A673 (cell line): ENCODE measurements around the gene CSF2RB. TPM values are rescaled to one million over a fixed set of nuclear protein-coding genes. Genes with fewer than 3 reads are reported as not detected.

Experiments used
- BruUV-seq: library from RNA; stranded (reverse); fragments of 400-500 nt; replicated peaks from 2 replicates; lab custom pipeline; 2021; lab: Mats Ljungman, UMichigan
- CTCF ChIA-PET: fragments of 300-600 bp; sonication (Branson Sonifier 250); formaldehyde crosslinking; loops from one replicate; lab custom pipeline; 2022; ENCODE audit warnings: antibody characterized with exemption; lab: Charles Lee
- POLR2A ChIA-PET: fragments of 300-600 bp; sonication (Branson Sonifier 250); formaldehyde crosslinking; loops from one replicate; lab custom pipeline; 2022; ENCODE audit warnings: antibody characterized with exemption; ENCODE audit not compliant: low non-redundant PET; lab: Charles Lee
- DNase-seq: peaks from one replicate; pipeline ENCODE4 v3.0.0-alpha.2; 2015; ENCODE audit warnings: low spot score
- H3K27ac ChIP-seq: fragments of 200-600 bp; sonication (generic); 2 replicates; pipeline ENCODE4 v1.5.1; 2016; ENCODE audit warnings: mixed run types, low read depth, mild to moderate bottlenecking, mixed read lengths, antibody characterized with exemption, low read length; ENCODE audit not compliant: poor library complexity, severe bottlenecking
- H3K27me3 ChIP-seq: fragments of 200-600 bp; sonication (generic); replicated peaks from 2 replicates; pipeline ENCODE4 v1.6.1; 2017; ENCODE audit warnings: mixed run types, low read depth, mild to moderate bottlenecking, mixed read lengths, antibody characterized with exemption, low read length; ENCODE audit not compliant: insufficient read depth, poor library complexity
- H3K36me3 ChIP-seq: fragments of 200-600 bp; sonication (generic); 2 replicates; pipeline ENCODE4 v1.6.1; 2016; ENCODE audit warnings: mixed run types, mild to moderate bottlenecking, mixed read lengths, antibody characterized with exemption, low read length; ENCODE audit not compliant: insufficient read depth, poor library complexity, severe bottlenecking
- H3K4me1 ChIP-seq: fragments of 200-600 bp; sonication (generic); 2 replicates; pipeline ENCODE4 v1.6.1; 2017; ENCODE audit warnings: mixed run types, mild to moderate bottlenecking, mixed read lengths, antibody characterized with exemption, low read length; ENCODE audit not compliant: insufficient read depth, poor library complexity, severe bottlenecking
- H3K4me3 ChIP-seq: fragments of 200-600 bp; sonication (generic); 2 replicates; pipeline ENCODE4 v1.5.1; 2016; ENCODE audit warnings: low read depth, mixed run types, mild to moderate bottlenecking, mixed read lengths, low read length; ENCODE audit not compliant: poor library complexity, severe bottlenecking
- H3K9me3 ChIP-seq: fragments of 200-600 bp; sonication (generic); 2 replicates; pipeline ENCODE4 v1.6.1; 2016; ENCODE audit warnings: mixed run types, low read depth, mild to moderate bottlenecking, mixed read lengths, antibody characterized with exemption, low read length; ENCODE audit not compliant: poor library complexity, severe bottlenecking
- EZH2 ChIP-seq: fragments of 200-600 bp; sonication (generic); IDR thresholded peaks from 2 replicates; pipeline ENCODE4 v1.6.1; 2017; ENCODE audit warnings: borderline replicate concordance, low read depth, mild to moderate bottlenecking, mixed read lengths, antibody characterized with exemption, low read length; ENCODE audit not compliant: poor library complexity, severe bottlenecking
- intact Hi-C: fragments of 100-400 bp; cut with micrococcal nuclease; formaldehyde crosslinking; loops from one replicate; pipeline ENCODE4 v1.10.0; 2022; ENCODE audit not compliant: unreplicated experiment
- total RNA-seq: library from RNA; stranded (reverse); gene quantifications from 2 replicates; pipeline ENCODE4 v1.2.3, GENCODE V29; 2021
- TF ChIP-seq, protein P1 (sequence below): fragments of 300-800, 200-600 bp; sonication (generic); conservative IDR thresholded peaks from 2 replicates; pipeline ENCODE4 v1.5.1; 2017; ENCODE audit warnings: low read depth, mild to moderate bottlenecking, antibody characterized with exemption, low read length, moderate library complexity, mixed read lengths

The CSF2RB gene
- total RNA-seq, 1 experiment from 2014 or later = not detected

DNA sequence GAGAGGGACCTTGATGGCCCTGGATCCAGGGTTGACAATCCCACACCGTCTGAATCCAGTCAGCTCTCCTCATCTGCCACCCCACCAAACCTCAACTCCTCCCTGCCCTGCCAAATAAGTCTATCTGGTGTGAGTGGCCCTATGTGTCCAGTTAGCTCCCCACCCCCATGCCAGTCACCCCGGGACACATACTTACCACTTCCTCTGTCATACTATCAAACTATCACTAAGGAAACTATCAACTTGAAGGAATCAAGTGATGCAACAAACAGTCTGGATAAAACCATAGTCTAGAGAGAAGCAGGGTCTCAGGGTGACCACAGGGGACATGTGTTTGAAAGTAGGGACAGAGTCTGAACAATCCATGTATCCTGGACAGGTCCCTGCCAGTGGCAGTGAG lies 13.2 kb upstream of the CSF2RB start:
- Histone ChIP-seq H3K4me3 (no peak overlapping the region), H3K9me3 (no peaks in the 10 kb centered on the region), H3K27ac (no peak overlapping the region), H3K36me3 (no peaks in the 10 kb centered on the region), H3K4me1 (no peaks in the 10 kb centered on the region), H3K27me3 (peaks cover 33% of the 10 kb centered on the region)
- no peak for DNase-seq
- TF ChIP-seq, protein P1, sequence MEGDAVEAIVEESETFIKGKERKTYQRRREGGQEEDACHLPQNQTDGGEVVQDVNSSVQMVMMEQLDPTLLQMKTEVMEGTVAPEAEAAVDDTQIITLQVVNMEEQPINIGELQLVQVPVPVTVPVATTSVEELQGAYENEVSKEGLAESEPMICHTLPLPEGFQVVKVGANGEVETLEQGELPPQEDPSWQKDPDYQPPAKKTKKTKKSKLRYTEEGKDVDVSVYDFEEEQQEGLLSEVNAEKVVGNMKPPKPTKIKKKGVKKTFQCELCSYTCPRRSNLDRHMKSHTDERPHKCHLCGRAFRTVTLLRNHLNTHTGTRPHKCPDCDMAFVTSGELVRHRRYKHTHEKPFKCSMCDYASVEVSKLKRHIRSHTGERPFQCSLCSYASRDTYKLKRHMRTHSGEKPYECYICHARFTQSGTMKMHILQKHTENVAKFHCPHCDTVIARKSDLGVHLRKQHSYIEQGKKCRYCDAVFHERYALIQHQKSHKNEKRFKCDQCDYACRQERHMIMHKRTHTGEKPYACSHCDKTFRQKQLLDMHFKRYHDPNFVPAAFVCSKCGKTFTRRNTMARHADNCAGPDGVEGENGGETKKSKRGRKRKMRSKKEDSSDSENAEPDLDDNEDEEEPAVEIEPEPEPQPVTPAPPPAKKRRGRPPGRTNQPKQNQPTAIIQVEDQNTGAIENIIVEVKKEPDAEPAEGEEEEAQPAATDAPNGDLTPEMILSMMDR = no peak
- TF ChIP-seq EZH2 = no peak
- CTCF ChIA-PET = no interaction called here
- no TSS peak for BruUV-seq
- intact Hi-C loops = no loop called here
- POLR2A ChIA-PET = no interaction called here

- no peak for DNase-seq
- H3K27me3 ChIP-seq = peaks cover 27% of the 10 kb centered on the region
- no peak overlapping the region for H3K27ac ChIP-seq
- H3K4me1 ChIP-seq = no peaks in the 10 kb centered on the region
- ChIA-PET POLR2A (no interaction called here), CTCF (no interaction called here)
- no peak for TF ChIP-seq EZH2
- TF ChIP-seq, protein P1 = no peak
- BruUV-seq = no TSS peak
- H3K36me3 ChIP-seq = no peaks in the 10 kb centered on the region
- intact Hi-C loops = no loop called here
- no peaks in the 10 kb centered on the region for H3K9me3 ChIP-seq
- H3K4me3 ChIP-seq = no peak overlapping the region
Measured at GRCh38 chr22:36900880-36901279, 12.5 kb upstream of the CSF2RB start.

DNA sequence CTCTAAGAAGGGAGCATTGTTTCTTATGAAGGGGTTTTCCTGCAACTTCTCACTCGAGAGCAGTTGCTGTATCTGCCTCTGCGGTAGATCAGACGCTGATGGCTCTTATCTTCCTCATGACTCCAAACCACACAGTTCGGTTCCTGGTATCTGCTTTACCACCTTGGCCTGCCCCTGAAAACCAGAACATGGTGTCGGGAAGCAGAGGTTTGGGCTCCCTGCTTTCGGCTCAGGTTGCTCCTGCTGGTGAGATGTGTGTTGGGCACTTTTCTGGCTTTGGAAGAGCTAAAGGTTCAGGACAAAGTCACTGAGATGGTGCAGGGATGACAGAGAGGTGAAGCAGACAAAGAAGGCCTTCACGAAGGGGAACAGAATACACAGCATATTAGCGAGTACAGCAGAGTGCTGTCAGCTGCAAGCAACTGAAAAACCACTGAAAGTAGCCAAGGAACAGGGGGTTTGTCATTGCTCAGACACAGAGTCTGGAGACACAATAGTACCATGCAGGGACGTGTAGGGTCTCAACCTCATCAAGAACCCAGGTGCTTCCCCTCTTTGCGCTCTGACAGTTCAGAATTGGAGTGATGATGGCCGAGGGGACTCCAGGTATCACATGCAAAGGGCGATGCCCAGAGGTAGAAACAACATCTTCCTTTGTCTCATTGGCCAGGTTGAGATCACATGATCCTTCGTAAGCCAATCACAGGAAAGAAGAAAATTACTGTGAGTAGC lies 11.9 kb upstream of the CSF2RB start:
- no TSS peak for BruUV-seq
- intact Hi-C loops = no loop called here
- CTCF ChIA-PET = no interaction called here

More for the DNA sequence above, 11.9 kb upstream of the CSF2RB start:
- Histone ChIP-seq H3K9me3 (no peaks in the 10 kb centered on the region), H3K36me3 (no peaks in the 10 kb centered on the region), H3K4me1 (no peaks in the 10 kb centered on the region), H3K27me3 (peaks cover 27% of the 10 kb centered on the region), H3K27ac (no peak overlapping the region), H3K4me3 (no peak overlapping the region)
- TF ChIP-seq, protein P1 = no peak
- no peak for TF ChIP-seq EZH2
- POLR2A ChIA-PET = no interaction called here
- no peak for DNase-seq
